Mammary epithelial cell (primary cell): ENCODE data around the gene PTRH2.

Source experiments
- CTCF ChIP-seq, 2 donors: IDR thresholded peaks in 1 of 2; conservative IDR thresholded peaks in 1 of 2; 2 replicates each; pipeline ENCODE4 v1.5.1; 2011 to 2012; ENCODE audit warnings: inconsistent platforms in 2 of 2, low read length in 2 of 2, mild to moderate bottlenecking in 2 of 2, control low read depth in 1 of 2, low read depth in 1 of 2; ENCODE audit not compliant: insufficient read depth in 1 of 2; ENCODE audit errors: extremely low read depth in 1 of 2
- EZH2 ChIP-seq: IDR thresholded peaks from 2 replicates; pipeline ENCODE4 v1.6.1; 2012; ENCODE audit warnings: low read length, inconsistent platforms, borderline replicate concordance

- no peak for TF ChIP-seq CTCF (conservative IDR thresholded peaks at IDR 0.05 in 1 of 2, IDR thresholded peaks at IDR 0.05 in 1 of 2; ENCODE audit: extremely low read depth in 1 of 2, insufficient read depth in 1 of 2, low read depth in 1 of 2, low read length in 2 of 2)
- no peak for TF ChIP-seq EZH2
Observed at GRCh38 chr17:59752446-59752845, 45.2 kb upstream of the PTRH2 start.
